Measurements from ENCODE around the gene ADAMTSL3. TPM values are rescaled to one million over a fixed set of nuclear protein-coding genes. Genes with fewer than 3 reads are reported as not detected.
A peak's percentile ranks its signal among the peaks of the same experiment; 100 is the strongest.

The ADAMTSL3 gene
- total RNA-seq, 1 donor from 2014 or later = 0.67 TPM

- TF ChIP-seq CTCF (IDR thresholded peaks at IDR 0.05; ENCODE audit: insufficient read depth, low read length, poor library complexity, severe bottlenecking) = no peak
- Histone ChIP-seq H3K4me3 (ENCODE audit: low read depth, low read length) (no peak overlapping the region), H3K27me3 (ENCODE audit: control insufficient read depth, insufficient read depth, low read length) (no peaks in the 10 kb centered on the region), H3K36me3 (ENCODE audit: control insufficient read depth, insufficient read depth, low read length) (no peaks in the 10 kb centered on the region)
- peak; percentile 65 for DNase-seq (ENCODE audit: low read depth)
Observed at GRCh38 chr15:83999396-84000135, 345.6 kb downstream of the ADAMTSL3 start.

- TF ChIP-seq CTCF (IDR thresholded peaks at IDR 0.05; ENCODE audit: insufficient read depth, low read length, poor library complexity, severe bottlenecking) = no peak
- no peak overlapping the region for H3K4me3 ChIP-seq (ENCODE audit: low read depth, low read length)
- no peaks in the 10 kb centered on the region for H3K27me3 ChIP-seq (ENCODE audit: control insufficient read depth, insufficient read depth, low read length)
- H3K36me3 ChIP-seq (ENCODE audit: control insufficient read depth, insufficient read depth, low read length) = no peaks in the 10 kb centered on the region
- DNase-seq (ENCODE audit: low read depth) = no peak
Observed at GRCh38 chr15:84001037-84001436, 347.1 kb downstream of the ADAMTSL3 start.

GRCh38 chr15:84001655-84002054, 347.7 kb downstream of the ADAMTSL3 start:
- no peak for TF ChIP-seq CTCF (IDR thresholded peaks at IDR 0.05; ENCODE audit: insufficient read depth, low read length, poor library complexity, severe bottlenecking)
- DNase-seq (ENCODE audit: low read depth) = no peak
- Histone ChIP-seq H3K27me3 (ENCODE audit: control insufficient read depth, insufficient read depth, low read length) (no peaks in the 10 kb centered on the region), H3K36me3 (ENCODE audit: control insufficient read depth, insufficient read depth, low read length) (no peaks in the 10 kb centered on the region), H3K4me3 (ENCODE audit: low read depth, low read length) (no peak overlapping the region)

GRCh38 chr15:84003791-84004503, 350.0 kb downstream of the ADAMTSL3 start:
- no peak for TF ChIP-seq CTCF (IDR thresholded peaks at IDR 0.05; ENCODE audit: insufficient read depth, low read length, poor library complexity, severe bottlenecking)

GRCh38 chr15:84006421-84006820, 352.5 kb downstream of the ADAMTSL3 start:
- Histone ChIP-seq H3K27me3 (ENCODE audit: control insufficient read depth, insufficient read depth, low read length) (no peaks in the 10 kb centered on the region), H3K36me3 (ENCODE audit: control insufficient read depth, insufficient read depth, low read length) (no peaks in the 10 kb centered on the region), H3K4me3 (ENCODE audit: low read depth, low read length) (no peak overlapping the region)
- TF ChIP-seq CTCF (IDR thresholded peaks at IDR 0.05; ENCODE audit: insufficient read depth, low read length, poor library complexity, severe bottlenecking) = no peak
- no peak for DNase-seq (ENCODE audit: low read depth)

More at GRCh38 chr15:84003791-84004503, 350.0 kb downstream of the ADAMTSL3 start:
- H3K4me3 ChIP-seq (ENCODE audit: low read depth, low read length) = no peak overlapping the region
- no peak for DNase-seq (ENCODE audit: low read depth)
- H3K27me3 ChIP-seq (ENCODE audit: control insufficient read depth, insufficient read depth, low read length) = no peaks in the 10 kb centered on the region
- H3K36me3 ChIP-seq (ENCODE audit: control insufficient read depth, insufficient read depth, low read length) = no peaks in the 10 kb centered on the region
